Right atrium auricular region (tissue), 2 donors: ENCODE results near the gene ZNF438. TPM values are rescaled to one million over a fixed set of nuclear protein-coding genes. Genes with fewer than 3 reads are reported as not detected.

Experiments
- DNase-seq: peaks from one replicate; pipeline ENCODE4 v3.0.0-alpha.2; 2019; ENCODE audit warnings: low spot score
- H3K27ac ChIP-seq, 2 donors: fragments of 200-600 bp; sonication (generic); 1 replicate in 1 of 2; 2 replicates in 1 of 2; pipeline ENCODE4 v1.5.1; 2016 to 2019
- H3K27me3 ChIP-seq, 2 donors: fragments of 200-600 bp; sonication (generic); one replicate each; pipeline versions ENCODE4 v1.5.1 to v1.6.0; 2017 to 2019
- H3K36me3 ChIP-seq: fragments of 200-600 bp; sonication (generic); one replicate; pipeline ENCODE4 v1.5.1; 2016
- H3K4me1 ChIP-seq, 2 donors: fragments of 200-600 bp; sonication (generic); one replicate each; pipeline versions ENCODE4 v1.5.1 to v1.6.0; 2017 to 2019
- H3K4me3 ChIP-seq, 2 donors: fragments of 200-600 bp; sonication (generic); 1 replicate in 1 of 2; 2 replicates in 1 of 2; pipeline ENCODE4 v1.5.1; 2017 to 2019; ENCODE audit warnings: mild to moderate bottlenecking in 1 of 2, moderate library complexity in 1 of 2
- H3K9me3 ChIP-seq, 2 donors: fragments of 200-600 bp; sonication (generic); one replicate each; pipeline ENCODE4 v1.5.1; 2019
- CTCF ChIP-seq, 2 donors: fragments of 200-600 bp; sonication (generic); IDR thresholded peaks; one replicate each; pipeline ENCODE4 v1.5.1; 2019; ENCODE audit warnings: antibody characterized with exemption in 2 of 2
- total RNA-seq, 2 donors: library from RNA; depleted of rRNA; stranded (reverse); fragments of >200 nt; gene quantifications; one replicate each; pipeline ENCODE4 v1.1.0, GENCODE V29; 2016

Gene ZNF438
- total RNA-seq, 2 donors from 2014 or later = 13.4 to 14.5 TPM

- H3K27me3 ChIP-seq = no peaks in the 10 kb centered on the region
- H3K4me1 ChIP-seq = no peaks in the 10 kb centered on the region
- no peak for DNase-seq
- H3K36me3 ChIP-seq = no peaks in the 10 kb centered on the region
- TF ChIP-seq CTCF (IDR thresholded peaks at IDR 0.05) = no peak
- no peaks in the 10 kb centered on the region for H3K9me3 ChIP-seq
- no peak overlapping the region for H3K27ac ChIP-seq
- H3K4me3 ChIP-seq = no peak overlapping the region
Measured at GRCh38 chr10:30882281-30882680, 149.4 kb downstream of the ZNF438 start.

- peaks cover 9% of the 10 kb centered on the region for H3K36me3 ChIP-seq
- no peaks in the 10 kb centered on the region for H3K9me3 ChIP-seq
- DNase-seq = no peak
- H3K27me3 ChIP-seq = no peaks in the 10 kb centered on the region
- H3K27ac ChIP-seq = no peak overlapping the region
- no peak for TF ChIP-seq CTCF (IDR thresholded peaks at IDR 0.05)
- no peaks in the 10 kb centered on the region for H3K4me1 ChIP-seq
- H3K4me3 ChIP-seq = no peak overlapping the region
Measured at GRCh38 chr10:30878920-30879319, 152.7 kb downstream of the ZNF438 start.

- no peak overlapping the region for H3K27ac ChIP-seq
- peaks cover 9% of the 10 kb centered on the region for H3K36me3 ChIP-seq
- no peaks in the 10 kb centered on the region for H3K9me3 ChIP-seq
- TF ChIP-seq CTCF (IDR thresholded peaks at IDR 0.05) = no peak
- DNase-seq = no peak
- no peaks in the 10 kb centered on the region for H3K4me1 ChIP-seq
- no peak overlapping the region for H3K4me3 ChIP-seq
- H3K27me3 ChIP-seq = no peaks in the 10 kb centered on the region
Measured at GRCh38 chr10:30877111-30877510, 154.6 kb downstream of the ZNF438 start.

GRCh38 chr10:30873411-30873810 lies 158.3 kb downstream of the ZNF438 start:
- Histone ChIP-seq H3K9me3 (no peaks in the 10 kb centered on the region), H3K27me3 (no peaks in the 10 kb centered on the region), H3K4me3 (no peak overlapping the region), H3K27ac (no peak overlapping the region), H3K36me3 (peaks cover 9% of the 10 kb centered on the region), H3K4me1 (no peaks in the 10 kb centered on the region)
- no peak for TF ChIP-seq CTCF (IDR thresholded peaks at IDR 0.05)
- no peak for DNase-seq

- H3K4me1 ChIP-seq = no peaks in the 10 kb centered on the region
- H3K27ac ChIP-seq = no peak overlapping the region
- H3K4me3 ChIP-seq = no peak overlapping the region
- H3K27me3 ChIP-seq = no peaks in the 10 kb centered on the region
- no peak for DNase-seq
- no peaks in the 10 kb centered on the region for H3K9me3 ChIP-seq
- TF ChIP-seq CTCF (IDR thresholded peaks at IDR 0.05) = no peak
- H3K36me3 ChIP-seq = peaks cover 9% of the 10 kb centered on the region
Measured at GRCh38 chr10:30870896-30871295, 160.8 kb downstream of the ZNF438 start.

GRCh38 chr10:30869566-30869965 lies 162.1 kb downstream of the ZNF438 start:
- DNase-seq = no peak
- H3K4me1 ChIP-seq = no peaks in the 10 kb centered on the region
- no peaks in the 10 kb centered on the region for H3K36me3 ChIP-seq
- no peaks in the 10 kb centered on the region for H3K9me3 ChIP-seq
- no peak overlapping the region for H3K4me3 ChIP-seq
- TF ChIP-seq CTCF (IDR thresholded peaks at IDR 0.05) = no peak
- H3K27me3 ChIP-seq = no peaks in the 10 kb centered on the region
- H3K27ac ChIP-seq = no peak overlapping the region
